Neural progenitor cell (in vitro differentiated cells): Measurements from ENCODE around the gene L3MBTL1.

Source experiments
- CTCF ChIP-seq: fragments of 200-600 bp; sonication (generic); IDR thresholded peaks from 2 replicates; pipeline ENCODE4 v1.5.1; 2017; ENCODE audit warnings: antibody characterized with exemption, mild to moderate bottlenecking
- EZH2 ChIP-seq: fragments of 200-600 bp; sonication (generic); IDR thresholded peaks from 2 replicates; pipeline ENCODE4 v1.6.1; 2017; ENCODE audit warnings: antibody characterized with exemption, mild to moderate bottlenecking, moderate library complexity
- EZH2phosphoT487 ChIP-seq: fragments of 200-600 bp; sonication (generic); IDR thresholded peaks from 2 replicates; pipeline ENCODE4 v1.6.1; 2017; ENCODE audit warnings: antibody characterized with exemption

- TF ChIP-seq CTCF (no peak), EZH2 (no peak), EZH2phosphoT487 (no peak)
Measured at GRCh38 chr20:43531091-43531443, 23.6 kb downstream of the L3MBTL1 start.
